Stimulated activated CD4-positive, alpha-beta T cell treated with anti-CD3 and anti-CD28 coated beads, Interleukin-2, amount 100 ng/mL, for 24 hours (primary cell): ENCODE measurements around the gene KLHL35.
A peak's percentile ranks its signal among the peaks of the same experiment; 100 is the strongest.

Experiments used
- DNase-seq, 2 donors: peaks; one replicate each; pipeline ENCODE4 v3.0.0-alpha.2; 2020

The KLHL35 gene

DNA sequence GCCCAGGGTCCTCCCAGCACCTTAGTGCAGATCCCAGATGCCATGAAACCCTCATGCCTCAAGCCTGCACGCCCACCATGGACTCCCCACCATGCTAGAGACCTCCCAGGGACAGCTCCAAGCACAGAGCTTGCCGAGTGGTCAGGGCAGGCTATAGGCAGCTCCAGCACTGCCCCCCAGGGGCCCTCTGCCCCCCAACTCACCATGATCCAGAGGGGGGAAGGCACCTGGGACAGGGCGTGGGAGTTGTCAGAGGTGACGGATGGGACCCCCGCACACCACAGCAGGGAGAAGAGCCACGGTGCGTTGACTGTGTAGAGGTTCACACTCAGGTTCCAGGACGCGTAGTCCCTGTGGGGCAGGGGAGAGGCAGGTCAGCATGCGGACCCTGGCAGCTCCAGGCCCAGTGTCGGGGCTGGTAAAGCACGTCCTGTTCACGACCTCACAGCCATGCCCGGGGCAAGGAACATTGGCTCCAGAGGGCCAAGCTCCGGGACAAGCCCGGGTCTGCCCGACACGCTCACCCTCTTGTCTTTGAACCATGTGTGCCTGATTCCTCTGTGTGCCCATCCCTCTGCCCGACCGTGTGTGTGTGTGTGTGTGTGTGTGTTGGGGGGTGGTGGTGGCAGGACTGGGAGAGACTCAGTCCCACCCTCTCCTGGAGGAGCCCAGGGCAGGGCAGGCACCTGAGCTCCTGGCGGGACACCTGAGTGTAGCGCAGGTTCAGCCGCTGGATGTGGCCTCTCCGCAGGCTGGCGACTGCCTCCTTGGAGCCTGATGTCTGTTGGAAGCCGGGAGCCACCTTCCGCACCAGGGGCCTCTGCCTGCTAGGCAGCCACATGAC, 8.2 kb upstream of the KLHL35 start:
- DNase-seq: no peak

DNA sequence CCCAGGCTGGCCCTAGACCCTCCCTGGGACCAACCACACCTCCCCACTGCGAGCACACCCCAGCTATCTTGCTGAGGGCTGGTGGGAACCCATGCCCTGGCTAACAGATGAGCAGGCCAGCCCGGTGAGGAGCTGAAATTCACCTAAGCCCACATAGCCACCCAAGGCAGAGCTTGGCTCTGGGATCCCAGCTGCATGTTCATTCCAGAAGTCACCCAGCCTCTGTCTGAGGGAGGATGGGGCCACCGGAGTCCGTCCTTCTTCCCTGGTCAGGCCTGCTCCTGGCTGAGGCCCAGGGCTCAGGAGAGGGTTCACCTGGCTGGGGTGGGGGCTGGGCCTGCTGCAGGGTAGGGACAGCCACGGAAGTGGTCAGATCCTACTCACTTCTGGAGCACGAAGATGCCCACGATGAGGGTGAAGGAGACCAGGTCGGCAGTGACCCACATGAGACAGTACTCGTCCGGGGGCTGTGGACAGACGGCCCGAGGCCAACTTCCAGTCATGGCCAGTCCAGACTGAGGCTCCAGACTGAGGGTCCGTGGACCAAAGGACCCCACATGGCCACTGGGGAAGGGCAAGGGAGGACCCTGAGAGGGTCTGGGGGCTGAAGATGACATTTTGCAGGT, 6.6 kb upstream of the KLHL35 start:
- no peak for DNase-seq

DNA sequence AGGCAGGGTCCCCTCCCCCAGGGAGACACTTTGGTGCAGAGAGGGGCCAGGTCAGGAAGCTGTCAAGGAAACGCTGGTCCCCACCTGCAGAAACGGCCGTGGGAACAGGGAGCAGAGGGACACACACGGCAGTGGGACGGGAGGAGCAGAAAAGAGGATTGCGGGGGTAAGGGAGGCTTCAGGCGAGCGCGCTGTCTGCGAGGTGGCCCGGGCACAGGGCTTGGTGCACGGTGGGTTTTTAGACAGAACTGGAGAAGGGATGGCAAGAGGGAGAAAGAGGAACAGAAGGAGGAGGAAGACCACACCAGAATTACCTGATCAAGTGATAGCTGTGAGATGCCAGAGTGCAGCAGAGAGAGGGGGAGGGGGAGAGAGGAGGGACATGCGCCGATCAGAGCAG, 6.0 kb upstream of the KLHL35 start:
- no peak for DNase-seq

DNA sequence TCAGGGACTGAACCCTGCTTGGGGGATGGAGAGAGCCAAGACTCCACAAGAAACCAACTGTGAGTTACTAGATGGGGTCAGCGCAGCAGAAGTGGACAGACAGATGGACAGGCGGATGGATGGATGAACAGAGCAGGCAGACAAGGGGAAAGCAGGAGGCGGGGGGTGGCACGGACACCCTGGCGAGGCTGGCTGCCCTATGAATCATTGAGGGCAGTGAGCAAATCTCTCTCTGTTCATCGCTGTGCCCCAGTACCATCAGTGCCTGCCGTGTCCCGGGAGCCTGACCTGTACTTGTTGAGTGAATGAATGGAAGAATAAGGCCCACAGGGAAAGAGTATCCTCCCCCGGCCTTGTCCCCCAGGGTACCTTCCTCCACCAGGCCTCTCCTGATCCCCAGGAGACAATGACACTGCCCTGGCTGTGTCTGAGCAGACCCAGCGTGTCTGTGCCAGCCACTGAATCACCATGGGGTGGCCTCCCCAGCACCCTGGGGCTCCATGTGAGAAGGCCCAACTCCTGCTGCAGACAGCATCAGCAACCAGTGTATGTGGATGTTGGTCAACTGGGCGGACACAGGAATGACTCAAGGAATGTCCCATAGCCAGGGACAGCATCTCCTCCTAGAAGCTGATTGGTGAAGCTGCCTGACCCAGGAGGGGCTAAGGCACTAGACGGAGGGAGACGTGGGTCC, 5.1 kb upstream of the KLHL35 start:
- no peak for DNase-seq

DNA sequence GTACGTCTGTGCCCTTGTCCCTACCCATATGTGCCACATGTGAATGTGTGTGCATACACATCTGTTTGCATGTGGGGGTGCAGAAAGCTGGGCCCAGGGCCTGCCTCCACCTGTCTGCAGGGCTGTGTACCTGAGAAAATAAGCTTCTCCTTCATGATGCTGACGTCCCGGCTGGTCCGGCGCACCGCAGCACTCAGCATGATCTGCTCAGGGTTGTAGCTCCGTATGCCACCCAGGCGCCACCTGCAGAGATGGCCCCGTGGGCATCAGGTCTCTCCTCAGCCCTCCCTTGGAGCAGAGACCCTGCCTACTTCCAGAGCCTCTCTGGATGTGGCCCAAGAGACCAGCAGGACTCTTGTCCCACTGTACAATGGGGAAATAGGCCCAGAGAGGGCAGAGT, 3.8 kb upstream of the KLHL35 start:
- no peak for DNase-seq

DNA sequence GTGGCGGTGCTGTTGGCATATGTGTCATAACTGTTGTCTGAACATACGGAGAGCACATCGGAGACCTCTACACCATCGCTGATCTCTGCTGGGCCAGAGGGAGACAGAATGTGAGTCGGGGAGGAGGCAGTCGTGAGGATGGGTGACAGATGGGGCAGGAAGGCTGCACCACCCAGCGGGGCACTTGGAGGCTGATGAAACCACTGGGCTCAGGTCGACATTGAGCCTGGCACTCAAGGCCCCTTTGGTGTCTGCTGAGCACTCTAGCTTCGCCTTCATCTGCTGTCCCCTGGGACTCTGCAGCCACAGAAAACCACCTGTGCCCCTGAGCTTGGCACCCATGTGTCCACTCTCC, 2.5 kb upstream of the KLHL35 start:
- no peak for DNase-seq

DNA sequence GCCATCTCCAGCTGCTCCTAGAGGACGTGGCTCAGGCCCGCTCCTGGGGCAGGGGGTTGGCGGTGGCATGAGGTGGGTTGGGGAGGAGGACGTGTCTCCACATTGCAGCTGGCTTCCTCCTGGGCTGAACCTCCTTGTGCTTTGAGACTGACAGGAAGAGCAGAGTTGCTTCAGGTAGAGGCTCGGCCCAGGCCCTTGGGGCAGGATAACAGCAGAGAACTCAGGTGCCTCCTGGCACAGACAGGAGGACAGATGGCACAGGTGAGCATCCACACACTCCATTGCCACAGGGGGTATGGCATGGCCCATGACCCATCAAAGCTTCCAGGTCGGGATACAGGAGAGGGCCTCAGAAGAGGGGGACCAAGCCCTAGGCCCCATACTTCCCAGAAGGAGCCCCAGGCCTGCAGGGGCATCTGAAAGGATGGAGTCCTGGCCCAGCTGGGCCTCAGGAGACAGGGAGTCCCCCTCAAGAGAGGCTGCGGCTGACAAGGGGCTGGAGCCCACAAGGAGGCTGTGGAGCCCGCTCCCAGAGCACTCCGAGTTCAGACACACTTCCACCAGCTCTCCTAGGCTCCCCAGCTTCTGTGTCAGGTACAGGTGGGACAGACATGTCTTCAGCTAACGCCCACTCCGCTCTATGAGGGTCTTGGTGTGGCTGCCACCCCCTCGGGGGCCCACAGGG, 2.0 kb upstream of the KLHL35 start:
- no peak for DNase-seq

DNA sequence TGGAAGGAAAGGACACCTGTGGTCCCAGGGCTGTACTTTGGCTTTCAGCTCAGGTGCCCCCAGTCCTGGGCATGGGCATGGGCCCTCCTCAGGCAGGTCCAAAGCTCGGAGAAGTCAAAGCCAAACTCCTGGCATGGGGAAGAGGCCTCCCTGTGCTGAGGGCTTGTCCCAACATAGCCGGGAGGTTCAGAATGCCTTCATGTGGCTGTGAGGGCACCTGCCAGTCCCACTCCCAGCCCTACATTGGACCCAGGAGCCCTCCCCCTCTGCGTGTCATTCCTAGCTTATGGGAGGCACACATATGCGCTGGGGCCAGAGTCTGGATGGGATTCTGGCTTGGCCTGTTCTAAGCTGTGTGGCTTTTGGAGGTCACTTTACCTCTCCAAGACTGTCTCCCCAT, 1.0 kb upstream of the KLHL35 start:
- no peak for DNase-seq

DNA sequence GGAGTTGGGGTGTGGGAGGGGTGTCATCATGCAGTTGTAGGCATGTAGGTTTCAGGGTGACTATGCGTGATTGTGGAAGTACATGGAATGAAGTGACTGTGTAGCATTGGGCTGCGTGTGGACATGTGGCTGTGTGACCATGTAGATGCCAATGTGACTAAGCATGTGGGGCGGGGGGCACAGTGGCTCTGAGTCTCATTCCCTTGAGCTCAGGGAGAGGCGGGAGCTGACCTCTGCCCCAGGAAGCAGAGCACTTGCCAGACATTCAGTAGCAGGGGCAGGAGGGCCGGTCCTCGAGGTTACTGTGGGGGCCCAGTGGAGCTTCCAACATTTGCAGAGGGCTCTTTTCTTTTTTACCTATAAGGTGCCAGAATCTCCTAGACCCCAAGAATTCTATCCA, 440 bp upstream of the KLHL35 start:
- DNase-seq: no peak

DNA sequence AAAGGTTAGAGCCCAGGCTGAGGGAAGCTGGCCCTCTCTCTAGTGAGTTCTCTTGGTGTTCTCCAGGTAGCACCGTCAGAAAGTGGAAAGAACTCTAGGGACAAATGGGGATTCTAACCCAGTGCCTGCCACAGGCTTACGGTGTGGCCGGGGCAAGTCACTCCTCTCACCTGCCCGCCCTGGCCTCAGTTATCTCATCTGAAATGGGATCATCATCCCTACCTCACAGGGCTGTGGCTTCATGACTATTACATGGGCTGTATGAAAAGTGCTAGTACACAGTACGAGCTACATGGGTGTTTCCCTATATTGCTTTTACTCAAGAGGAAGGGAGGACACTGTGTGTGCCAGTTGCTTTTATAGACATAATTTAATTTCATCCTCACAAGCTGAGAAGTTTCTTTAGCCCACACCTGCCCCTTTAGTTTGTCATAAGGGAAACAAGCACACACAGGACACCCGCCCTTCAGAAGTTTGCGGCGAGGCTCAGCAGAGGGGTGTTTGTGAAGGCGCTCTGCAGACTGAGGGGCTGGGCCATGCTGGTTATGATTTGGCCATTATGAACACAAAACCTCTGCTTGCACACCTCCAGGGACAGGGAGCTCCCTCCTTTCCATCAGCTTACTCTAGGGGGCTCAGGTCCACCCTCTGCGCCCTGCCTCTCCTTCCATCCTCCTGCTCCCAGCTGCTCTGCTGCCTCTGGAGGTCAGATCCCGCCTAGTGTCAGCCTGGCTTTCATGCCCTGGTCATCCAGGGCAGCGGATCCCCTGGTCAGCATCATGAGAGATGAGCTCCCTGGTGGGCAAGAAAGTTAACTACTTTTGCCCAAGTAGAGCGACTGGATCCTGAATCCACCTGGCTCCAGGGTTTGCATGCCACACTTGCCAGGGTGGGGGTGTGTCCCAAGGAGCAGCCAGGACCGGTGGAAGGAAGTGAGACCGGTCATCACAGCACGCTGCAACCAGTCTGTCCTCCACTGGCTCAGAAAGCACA, 1.2 kb downstream of the KLHL35 start:
- DNase-seq: no peak

DNA sequence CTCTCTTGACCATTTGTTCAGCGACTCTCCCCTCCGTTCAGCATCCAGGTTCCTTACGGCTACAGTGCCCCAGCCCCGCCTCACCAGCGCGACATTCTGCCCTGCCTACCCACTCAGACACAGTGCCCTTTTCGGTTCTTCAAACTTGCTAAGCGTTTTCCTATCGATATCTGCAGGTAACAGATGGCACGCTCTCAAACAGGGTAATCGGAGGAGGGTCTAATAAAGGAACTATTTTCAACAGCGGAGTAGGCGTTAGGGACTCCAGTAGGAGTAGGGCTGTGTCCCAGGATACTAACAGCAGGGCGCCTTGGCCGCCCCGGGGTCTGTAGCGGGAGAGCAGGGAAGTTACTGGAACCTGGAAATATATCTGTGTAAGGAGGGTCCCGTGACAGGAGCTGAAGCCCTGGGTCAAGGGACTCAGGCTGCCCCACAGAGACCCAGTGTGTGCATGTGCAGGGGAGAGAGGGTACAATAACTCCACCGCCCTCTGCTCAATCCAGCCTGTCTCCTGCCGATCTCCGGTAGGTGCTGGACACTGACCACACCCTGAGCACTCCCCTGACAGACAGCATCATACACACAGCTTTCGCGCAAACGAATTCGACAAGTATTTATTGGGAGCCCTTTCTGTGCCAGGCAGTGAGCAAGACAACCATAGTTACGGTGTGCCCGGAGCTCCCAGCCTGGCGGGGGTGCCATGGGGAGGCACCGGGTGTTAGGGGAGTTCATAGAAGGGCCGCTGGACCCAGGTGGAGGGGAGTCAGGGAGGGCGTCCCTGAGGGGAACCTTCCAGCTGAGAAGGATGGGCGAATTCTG, 2.1 kb downstream of the KLHL35 start:
- DNase-seq: no peak

DNA sequence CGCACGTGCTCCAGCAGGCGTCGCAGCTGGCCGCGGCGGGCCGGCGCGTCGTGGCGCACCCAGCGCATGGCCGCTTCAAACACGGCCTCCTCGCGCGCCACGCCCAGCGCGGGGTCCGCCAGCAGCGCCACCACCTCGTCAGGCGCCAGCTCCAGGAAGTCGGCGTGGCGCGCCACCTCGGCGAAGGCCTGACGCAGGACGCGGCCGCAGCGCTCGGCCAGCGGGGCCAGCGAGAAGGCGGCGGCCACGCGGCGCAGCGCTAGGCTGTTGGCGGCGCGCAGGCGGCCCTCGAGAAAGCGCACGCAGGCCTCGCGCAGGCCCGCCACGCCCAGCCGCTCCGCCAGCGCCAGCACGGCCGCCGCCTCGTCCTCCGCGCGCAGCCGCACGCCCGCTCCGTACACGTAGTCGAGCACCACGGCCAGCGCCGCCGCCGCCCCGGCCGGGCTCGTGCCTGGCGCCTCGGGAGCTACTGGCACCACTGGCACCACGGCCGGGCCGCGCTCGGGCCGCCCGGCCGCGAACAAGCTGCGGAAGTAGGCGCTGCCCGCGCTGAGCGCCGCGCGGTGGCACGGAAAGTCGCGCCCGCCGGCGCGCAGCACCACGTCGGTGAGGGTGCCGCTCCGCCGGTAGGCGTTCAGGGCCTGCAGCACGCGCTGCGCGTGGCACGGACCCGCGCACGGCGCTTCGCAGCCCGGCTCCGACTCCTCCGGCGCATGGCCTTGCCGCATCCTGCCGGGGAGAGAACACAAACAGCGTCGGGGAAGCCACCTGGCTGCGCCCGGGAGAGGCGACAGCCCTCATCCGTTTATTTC, 2.9 kb downstream of the KLHL35 start:
- peak; percentile 63 to 71 for DNase-seq

DNA sequence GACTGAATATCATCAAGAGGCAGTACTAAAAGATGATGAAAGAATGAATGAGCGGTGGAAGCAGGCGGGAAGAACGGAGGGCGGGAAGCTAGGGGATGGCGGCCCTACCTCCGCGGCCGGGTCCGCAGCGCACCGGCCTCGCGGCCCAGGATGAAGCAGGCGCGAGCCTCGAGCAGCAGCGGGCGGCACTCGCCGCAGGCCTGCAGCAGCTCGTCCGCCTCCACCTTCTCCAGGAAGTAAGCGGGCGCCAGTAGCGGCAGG, 3.4 kb downstream of the KLHL35 start:
- no peak for DNase-seq

DNA sequence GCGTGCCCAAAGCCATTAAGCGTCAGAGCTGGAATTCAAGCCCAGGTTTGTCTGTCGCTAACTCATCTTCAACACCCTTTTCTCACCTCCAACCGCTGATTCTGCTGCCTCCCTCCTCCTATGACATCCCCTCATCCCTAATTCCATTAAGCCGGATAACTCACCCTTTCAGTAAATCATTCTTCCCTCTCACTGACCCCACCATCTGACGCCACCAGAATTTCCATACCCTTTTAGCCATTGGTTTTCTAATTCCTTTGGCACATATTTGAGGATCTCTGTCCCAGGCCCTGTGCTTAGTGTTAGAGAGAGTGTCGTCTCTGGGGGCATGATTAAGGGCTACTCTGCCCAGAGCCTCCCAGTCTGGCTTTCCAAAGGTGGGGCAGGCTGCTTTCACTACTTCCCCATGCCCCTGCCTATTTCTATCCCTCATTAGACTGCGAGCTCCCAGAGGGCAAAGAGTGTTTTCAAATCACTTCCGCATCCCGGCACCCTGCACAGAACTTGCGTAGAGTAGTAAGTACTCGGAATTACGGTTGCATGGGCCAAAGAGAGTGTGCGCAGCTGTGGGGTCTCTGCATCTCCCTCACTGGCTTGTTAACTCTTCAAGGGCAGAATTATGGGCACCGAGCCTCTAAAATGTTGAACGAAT, 3.9 kb downstream of the KLHL35 start:
- DNase-seq: no peak

DNA sequence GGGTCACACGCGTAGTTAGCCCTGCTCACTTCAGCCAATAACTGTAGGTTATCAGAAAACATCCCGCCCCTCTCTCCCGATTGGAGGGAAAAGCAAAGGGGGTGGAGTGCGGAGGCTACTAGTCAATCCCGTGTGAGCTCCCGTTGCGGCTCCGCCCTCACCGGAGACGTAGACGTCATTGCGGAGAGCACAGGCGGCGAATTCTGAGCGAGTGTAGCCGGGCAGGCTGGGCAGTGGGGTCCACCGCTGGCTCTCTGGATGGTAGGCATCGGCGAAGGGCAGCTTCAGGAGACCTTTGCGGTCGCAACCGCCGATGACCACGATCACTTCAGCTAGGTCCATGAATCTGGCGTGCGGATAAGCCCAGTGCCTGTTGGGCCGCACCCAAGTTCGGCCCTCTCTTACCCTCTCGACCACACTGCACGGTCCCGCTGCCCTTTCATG, 4.7 kb downstream of the KLHL35 start:
- peak; percentile 63 to 78 for DNase-seq

DNA sequence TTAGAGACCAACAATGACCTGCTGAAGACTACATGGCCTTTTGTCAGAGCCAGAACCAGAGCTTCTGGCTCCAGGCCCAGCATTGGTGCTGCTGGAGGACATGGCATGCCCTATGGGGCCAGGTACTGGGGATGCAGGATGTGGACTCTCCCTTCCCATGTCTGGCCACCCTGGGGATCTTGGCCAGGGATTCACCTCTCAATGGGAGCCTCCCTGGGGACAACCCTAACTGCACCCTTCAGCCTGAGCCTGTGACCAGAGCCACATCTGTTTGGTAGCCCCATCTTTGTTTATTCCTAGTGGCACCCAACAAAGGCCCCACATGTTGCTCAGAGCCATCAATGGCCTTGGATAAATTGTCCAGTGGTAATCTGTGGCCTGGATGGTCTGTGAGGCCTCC, 5.8 kb downstream of the KLHL35 start:
- DNase-seq: no peak

DNA sequence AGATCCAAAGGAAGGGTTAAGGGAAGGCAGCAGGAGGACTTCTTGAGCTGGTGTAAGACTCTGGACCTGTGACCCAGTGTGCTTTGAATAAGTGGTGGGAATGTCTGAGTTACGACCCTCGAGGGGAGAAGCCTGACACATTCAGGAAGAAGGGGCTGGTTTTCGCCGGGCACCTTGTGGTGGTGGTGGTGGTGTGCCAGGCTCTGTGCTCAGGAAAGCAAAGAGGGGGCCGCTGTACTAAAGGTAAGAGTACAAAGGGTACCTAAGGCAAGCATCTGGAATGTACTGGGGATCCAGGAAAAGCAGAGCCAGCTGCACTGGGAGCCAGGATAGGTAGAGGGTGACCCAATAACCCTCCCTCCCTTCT, 6.3 kb downstream of the KLHL35 start:
- no peak for DNase-seq

DNA sequence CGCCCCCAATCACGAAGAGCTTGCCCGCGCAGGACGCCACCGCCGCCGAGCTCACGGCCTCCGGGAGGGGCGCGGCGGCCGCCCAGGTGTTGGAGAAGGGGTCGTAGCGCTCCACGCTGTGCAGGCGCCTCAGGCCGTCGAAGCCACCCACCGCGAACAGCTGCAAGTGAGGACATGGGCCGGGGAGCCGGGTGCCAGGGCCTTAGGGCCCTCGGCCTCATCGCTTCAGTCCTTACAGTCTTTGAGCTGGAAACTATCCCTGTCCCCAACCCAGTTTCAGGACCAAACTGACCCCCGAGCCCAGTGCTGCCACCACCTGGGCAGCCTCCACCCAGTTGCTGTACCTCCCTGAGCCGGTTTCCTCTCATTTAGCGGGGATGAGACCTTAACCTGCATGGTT, 7.6 kb downstream of the KLHL35 start:
- DNase-seq: no peak

DNA sequence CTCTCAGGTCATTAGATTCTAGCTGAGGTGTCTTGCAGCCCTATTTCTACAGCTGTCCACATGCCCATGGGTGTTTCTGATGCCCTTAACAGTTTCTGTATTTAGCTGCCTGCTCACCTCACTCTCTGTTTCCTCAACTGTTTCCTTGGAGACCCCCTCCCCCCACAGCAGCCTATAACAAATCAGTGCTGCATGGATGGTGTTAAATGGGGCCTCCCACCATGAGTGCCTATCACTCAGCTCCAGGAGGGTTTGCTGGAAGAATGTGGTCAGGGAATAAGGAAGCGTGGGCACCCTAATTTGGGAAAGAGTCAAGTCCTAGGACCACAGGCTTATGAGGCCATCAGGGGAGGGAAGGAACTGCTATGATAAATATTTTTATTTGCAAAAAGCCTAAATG, 8.6 kb downstream of the KLHL35 start:
- DNase-seq: no peak

DNA sequence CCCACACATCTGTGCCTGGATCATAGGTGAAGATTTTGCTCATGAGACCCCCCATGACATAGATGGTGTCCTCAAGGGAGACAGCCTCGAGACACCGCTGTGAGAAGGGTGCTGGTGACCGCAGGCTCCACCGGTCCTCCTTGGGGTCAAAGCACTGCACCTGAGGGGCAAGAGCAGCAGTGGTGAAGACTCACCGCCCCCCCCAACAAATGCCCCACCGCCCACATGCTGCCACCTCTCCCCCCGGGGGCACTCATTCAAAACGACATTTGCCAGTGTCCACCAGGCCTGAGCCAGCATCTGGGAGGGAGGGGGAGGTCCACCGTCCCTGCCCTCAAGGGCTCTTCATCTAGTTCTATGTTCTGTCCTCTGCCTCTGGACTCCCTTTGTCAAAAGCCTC, 9.3 kb downstream of the KLHL35 start:
- DNase-seq: no peak
